ENCODE measurements around the gene HSD17B2.

HSD17B2 gene

DNA sequence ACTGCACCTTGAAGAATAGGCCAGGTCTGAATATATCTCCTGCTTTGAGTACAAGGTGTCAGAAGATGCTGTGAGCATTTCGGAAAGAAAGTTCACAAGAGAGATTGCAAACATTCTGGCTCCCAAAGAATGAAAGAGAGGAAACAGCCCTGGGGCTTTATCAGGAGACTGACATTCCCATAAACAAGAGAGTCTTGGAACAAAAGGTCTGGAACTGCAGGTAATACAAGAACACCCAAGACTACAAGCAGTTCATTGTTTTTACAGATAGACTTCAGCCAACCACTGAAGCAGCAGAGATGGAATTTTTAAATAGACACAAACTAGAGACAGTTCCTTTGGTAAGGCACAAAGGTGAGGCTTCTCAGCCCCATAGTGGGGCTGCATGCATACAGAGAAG is 14.4 kb downstream of the HSD17B2 start:
- DNase-seq (ENCODE audit: low spot score) = no peak

DNA sequence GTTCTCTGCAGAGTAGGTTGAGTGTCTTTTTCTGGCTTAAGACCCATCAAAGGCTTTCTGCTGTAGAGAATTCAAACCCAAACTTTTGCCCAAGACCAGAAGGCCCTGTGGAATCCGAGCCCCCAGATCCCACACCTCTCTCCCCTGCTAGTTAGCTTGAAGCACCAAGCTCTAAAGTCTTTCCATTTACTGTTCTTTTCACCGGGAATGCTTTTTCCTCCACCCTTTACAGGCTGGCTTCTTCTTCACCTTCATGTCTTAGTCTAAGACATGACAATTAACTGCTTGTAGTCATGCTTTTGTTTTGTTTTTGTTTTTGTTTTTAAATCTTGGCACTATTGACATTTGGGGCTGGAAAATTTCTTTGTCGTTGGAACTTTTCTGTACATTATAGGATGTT is 15.5 kb downstream of the HSD17B2 start:
- no peak for DNase-seq (ENCODE audit: low spot score)

DNA sequence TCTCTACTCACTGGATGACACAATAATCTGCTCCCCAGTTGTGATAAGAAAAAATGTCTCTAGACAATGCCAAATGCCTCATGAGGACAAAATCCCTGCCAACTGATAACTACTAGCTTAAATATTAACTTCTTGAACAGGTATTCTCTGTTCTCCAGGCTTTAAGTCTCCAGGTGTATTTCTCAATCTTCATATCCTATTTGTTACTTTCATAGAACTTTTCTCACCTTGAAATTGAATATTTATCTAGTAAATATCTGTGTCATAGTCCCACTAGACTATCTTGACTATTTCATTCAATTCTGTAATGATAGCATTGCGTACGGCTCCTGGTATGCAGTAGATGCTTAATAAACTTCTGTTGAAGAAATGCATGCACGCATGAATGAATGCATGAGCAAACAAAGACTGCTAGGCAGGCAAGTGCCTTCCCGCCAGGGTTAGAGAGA is 15.9 kb downstream of the HSD17B2 start:
- DNase-seq (ENCODE audit: low spot score) = no peak

DNA sequence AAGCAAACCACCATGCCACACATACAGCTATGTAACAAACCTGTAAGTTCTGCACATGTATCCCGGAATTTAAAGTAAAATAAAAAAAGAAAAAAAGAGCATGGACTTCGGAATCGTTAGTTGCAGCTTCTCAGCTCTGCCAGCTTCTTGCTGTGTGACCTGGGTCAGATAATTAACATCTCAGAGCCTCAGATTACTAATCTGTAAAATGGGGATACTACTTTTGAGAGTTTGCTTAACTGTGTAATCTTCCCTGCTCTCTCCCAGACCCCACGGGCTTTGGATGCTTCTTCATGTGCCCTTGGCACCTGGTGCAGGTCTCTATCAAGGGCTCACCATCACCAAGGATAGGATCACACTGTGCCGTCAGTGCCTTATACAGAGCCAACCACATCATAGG is 16.6 kb downstream of the HSD17B2 start:
- DNase-seq (ENCODE audit: low spot score) = no peak

DNA sequence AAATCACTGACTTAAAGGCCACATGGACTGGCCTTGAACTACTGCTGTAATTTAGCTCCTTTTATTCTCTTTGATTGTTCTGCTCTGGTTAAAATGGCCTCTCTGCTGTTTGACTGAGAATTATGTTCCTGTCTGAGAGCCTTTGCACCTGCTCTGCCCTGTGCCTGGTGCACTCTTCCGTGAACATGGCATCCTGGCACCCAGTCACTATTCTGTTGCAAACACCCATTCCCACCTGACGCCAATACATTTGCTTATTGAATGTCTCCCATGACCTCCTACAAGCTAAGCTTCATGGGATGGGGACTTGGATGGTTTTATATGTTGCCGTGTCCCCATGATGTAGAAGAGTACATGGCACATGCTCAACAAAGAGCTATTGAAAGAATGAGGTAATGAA is 20.1 kb downstream of the HSD17B2 start:
- no peak for DNase-seq (ENCODE audit: low spot score)

DNA sequence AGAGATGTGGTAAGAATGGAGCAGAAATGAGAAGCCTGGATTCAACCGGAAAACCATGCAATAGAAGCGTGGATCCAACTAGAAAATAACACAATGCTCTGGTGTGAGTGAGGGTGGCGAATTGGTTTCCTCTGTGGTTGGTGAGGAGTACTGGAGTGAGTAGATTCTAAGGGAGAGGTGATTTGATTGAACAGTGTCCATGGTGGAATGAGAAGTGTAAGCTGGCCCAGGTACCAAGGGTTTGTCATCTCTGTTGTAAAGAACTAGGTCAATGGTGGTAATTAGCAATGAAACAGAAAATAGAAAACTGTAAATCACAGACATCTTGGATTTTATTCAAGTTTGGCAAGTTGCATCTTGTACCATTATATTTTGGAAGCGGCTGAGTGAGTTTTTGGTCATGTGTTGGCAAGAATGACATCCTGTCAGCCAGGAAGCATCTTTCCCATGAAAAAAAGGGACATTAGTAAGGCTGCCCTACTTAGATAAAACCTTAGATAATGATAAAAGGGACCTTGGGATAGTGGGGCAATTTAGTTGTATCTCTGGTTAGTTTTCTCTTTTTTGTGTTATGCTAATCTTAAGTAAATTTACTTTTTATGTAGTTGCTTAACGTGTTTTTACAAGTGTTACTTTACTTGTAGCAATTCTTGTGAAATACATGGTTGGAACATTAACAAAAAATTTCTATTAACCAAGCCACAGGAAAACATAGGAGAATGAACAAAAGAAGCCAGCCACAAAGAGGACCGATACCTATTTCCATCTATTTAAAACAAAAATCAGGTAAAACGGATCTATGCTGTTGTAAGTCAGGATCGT is 20.9 kb downstream of the HSD17B2 start:
- no peak for DNase-seq (ENCODE audit: low spot score)

DNA sequence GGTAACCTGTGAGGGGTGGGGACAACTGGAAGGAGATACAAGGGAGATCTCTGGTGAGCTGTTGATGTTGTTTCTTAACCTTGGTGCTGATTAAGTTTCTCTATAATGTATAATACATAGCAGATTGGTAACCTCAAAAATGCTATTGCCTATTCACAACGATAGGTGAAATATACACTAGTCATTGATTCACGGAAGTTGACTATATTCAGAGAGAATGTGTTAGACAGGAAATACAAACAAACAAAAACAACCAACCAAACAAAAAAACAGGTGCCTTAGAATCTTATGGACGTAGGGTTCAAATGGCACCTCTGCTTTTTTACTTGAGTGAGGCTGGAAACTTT is 21.5 kb downstream of the HSD17B2 start:
- no peak for DNase-seq (ENCODE audit: low spot score)

DNA sequence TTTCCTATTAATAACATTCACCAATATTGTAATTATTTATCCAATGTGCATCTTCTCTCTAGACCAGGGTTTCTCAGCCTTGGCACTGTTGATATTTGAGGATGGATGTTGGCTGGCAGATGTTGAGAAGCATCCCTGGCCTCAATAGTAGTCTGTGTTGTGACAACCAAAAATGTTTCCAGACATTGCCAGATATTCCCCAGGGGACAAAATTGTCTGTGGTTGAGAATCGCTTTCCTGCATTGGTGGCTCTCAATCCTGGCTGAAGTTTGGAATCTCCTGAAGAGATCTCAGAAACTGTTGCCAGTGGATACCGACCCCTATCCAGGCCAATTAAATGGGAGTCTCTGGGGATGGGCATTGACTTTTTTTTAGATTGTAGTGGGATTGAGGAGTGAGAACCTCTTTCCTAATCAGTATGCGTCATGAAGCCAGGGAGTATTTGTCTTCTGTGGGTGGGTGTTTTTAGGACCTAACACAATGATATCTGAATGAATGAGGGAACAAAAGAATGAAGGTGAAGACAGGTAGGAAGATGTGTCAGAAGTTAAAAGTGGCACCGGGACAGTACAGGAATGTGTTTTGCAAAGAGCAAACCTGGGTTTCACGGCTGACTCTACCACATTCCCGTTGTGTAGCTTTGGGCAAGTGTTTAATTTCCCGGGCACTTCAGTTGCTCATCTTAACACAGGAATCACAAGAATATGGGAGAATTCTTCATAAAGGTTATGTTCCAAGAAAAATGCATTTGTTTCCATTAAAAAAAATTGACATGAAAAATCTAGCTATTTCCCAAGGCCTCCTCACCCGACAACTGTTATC is 24.3 kb downstream of the HSD17B2 start:
- no peak for DNase-seq (ENCODE audit: low spot score)

DNA sequence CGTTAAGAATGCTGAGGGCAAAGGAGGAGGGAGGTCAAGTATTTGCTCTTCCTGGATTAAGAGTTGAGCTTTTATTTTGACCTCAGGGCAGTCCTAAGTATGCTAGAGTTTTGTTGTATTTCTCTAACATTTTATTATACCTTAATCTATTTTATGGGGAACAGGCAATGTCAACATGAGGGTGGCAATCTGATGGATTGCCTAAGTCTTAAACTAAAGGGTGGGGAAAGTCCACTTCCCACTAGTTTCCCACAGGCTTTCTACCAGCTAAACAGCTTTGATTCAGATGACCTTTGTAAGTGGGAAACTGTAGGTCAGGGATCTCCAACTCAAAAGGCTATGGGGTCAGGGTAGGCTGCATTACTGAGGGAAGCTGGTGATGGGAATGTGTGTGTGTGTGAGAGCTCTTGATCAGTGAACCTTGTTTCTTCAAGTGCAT is 24.9 kb downstream of the HSD17B2 start:
- DNase-seq (ENCODE audit: low spot score) = no peak

DNA sequence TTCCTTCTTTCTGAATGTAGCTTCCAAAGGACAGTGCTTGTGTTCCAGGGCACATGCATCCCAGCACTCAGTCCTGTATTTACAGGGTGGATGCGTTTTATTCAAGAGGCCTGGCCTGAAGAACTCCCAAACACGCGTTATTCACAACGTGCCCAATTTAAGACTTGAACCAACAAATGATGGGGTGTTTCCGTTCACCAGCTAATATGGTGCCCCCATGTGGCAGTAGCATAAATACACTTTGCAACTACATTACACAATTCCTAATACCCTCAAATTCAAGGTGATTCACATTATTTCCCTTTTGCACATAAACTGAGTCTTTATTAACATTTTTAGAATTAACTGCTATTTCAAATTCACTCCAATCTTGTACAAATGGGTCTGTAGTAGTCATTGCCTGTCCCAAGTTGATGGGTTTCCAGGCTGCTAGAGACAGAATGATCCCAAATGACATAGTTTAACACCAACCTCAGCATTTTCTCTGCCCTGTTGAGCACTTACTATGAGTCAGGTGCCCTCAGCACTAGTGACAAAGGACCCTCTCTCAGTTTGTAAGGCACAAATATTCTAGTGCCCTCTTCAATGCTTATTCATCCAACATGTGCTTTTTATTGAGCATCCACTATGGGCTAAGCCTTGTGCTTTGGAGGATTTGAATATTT is 26.9 kb downstream of the HSD17B2 start:
- DNase-seq (ENCODE audit: low spot score) = peak; percentile 58

DNA sequence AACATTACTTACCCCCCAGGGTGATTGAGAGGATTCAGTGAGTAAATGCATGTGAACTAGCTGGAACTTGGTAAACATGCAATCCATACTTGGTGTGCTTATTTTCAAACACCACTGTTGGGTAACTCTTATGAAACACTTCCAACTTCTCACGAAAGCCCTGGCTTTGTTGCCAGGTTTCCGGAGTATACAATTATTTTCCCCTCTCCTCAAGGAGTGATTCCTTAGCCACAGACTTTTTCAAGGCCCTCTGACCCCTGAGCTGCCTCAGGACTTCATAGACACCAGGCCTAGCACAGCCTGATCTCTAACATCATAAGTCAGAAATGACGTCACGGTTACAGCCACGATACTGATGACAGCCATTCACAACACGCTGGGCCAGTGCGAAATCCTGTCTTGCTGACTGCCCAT is 27.6 kb downstream of the HSD17B2 start:
- no peak for DNase-seq (ENCODE audit: low spot score)

DNA sequence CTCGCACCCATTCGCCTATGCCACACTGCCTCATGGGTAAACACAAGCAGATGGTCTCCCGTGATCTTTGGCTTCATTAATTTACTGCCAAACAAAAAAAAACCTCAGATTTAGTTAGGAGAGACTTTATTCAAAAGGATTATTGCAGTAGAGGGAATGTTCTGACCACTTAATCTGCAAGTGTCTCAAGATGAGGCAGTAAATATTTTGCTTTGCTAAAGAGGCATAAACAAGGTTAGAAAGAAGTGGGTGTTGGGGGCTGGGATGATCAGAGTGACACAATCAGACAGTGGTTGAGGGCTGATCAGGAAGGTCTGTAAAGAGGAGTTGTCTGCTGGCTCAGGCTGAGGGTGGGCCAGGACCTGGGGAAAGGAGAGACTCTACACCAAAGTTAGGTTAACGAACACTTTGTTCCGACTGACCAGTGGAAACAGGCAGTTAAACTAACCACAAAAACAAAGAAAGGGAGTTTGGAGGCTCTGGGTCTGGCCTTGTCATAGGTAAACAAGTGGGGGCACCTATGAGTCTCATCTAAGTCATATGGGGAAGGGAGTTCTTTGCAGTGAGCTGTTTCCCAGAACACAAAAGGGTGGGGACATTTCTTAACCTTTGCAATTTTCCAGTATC is 28.5 kb downstream of the HSD17B2 start:
- no peak for DNase-seq (ENCODE audit: low spot score)

DNA sequence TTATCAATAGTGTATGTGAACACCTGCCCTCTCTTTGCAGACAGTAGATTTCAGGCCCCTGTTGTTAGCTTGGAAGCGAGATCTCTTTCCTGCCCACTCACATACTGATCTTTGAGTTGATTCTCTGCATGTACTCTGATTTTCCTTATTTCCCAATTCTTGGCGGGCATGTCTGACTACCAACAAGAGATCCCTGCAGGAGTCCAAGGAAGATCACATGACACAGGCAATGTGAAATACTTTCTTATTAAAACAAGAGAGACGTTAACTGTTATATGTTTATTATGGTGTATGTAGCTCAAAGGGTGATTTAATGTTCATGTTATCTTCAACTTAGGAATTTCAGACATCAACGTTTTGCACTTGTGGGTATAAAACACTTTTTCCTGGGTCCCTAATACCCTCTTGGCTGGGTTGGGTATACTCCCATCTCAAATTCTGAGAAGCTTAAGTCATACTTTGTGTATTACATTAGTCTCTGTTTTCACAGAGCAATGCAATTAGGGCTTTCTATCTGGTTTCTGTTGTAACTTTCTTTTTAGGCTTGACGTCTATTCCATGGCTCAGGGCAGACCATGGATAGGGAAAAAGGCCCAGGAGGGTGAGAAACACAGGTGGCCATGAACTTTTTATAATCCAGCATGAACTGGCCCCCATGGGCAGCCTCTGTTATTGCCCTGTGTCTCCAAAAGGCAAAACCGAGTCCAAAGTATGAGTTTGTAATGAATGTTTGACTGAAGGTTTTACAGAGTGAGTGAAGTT is 32.2 kb downstream of the HSD17B2 start:
- no peak for DNase-seq (ENCODE audit: low spot score)

DNA sequence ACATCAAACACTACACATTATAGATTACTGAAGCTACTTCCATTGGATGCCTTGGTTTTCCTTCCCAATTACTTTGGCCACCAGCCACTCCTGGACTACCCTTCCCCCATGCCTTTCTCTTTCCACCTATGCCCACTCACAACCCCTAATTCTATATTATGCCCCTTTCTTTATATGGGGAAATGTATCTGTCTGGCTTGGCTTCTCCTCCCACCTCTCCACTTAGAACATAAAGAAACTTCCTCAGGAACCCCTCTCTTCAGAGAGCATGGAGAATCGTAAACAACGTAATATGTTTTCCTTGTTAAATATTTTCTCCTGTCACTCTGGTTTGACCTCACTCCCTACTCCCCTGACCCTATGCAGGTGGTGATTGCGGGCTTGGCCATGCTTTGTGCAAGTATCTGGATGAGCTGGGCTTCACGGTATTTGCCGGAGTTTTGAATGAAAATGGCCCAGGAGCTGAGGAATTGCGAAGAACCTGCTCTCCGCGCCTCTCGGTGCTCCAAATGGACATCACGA is 32.8 kb downstream of the HSD17B2 start:
- no peak for DNase-seq (ENCODE audit: low spot score)

DNA sequence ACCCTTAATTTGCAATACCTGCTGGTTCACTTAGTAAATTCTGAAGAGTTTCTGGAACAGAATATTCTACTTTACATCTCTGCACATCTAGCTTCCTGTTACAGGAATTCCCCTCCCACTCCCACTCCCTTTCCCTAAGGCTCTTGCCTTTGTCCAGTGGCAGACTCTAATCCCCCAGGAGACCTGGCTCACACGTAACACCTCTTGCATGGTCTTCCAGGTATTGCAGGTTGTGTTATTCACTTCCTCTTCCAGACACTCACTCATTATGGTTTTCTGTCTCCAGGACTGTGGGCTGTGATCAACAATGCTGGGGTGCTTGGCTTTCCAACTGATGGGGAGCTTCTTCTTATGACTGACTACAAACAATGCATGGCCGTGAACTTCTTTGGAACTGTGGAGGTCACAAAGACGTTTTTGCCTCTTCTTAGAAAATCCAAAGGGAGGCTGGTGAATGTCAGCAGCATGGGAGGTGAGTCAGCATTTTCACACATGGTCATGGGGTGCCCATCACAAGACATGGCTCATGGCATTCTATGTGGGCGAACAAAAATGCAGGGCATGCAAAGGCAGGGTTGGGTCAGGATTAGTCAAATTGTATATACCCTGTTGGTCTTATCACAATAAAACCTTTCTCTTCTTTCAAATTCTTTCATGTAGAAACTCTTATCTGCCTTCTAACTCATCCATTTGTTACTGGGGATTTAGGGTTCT is 35.8 kb downstream of the HSD17B2 start:
- DNase-seq (ENCODE audit: low spot score) = no peak

DNA sequence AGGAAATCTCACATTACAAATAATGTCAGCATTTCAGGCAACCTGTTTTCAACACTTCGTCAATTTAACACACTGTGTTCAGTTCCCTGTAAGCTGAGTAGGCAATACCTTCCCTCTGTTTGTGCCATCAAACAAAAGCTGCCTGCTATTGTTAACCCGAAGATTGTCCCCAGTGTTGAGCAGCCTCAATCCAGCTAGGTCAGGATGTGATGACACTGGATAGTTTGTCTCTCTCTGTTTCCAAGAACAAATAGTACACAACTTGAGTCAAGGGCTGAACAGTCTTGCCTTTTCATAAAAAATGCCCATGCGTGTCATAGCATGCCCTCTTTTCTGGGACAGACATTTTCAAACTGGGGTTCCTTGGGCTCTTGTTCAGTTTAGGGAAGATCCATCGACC is 36.4 kb downstream of the HSD17B2 start:
- no peak for DNase-seq (ENCODE audit: low spot score)

DNA sequence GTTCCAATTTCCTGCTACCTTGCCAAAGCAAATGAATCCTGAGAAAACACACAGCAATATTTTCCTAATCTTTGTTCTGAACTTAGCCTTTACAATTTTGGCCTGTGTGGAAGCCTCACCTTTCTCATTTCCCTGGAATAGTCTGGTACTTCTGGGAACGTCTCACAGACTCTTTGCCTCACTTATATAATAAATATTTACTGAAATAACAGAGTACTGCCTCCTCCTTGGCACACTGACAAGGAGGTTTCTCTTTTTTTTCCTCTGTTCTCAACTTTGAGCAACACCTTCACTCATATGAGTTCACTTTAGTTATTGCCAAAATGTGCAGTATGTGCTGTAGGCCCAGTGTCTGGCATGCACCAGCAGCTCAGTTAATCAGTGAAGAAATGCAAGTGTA is 37.3 kb downstream of the HSD17B2 start:
- no peak for DNase-seq (ENCODE audit: low spot score)

DNA sequence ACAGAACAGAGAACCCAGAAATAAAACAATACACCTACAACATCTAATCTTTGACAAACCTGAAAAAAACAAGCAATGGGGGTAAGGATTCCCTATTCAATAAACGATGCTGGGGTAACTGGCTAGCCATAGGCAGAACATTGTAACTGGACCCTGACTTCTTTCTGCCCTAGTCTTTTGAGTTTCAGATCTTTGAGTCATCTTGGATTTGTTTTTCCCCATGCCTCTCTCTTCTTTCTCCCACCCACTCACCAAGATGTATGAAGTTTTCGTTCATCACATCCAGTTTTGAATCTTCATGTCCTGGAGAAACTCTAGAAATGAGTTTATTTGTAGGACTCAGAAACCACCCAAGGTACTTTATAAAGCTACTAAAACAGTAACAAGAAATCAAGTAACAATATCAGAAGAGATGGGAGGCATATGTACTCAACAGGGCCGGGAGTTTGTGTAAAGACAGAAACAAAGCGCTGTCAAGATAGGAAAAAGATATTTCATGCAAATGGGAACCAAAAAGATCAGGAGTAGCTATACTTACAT is 39.0 kb downstream of the HSD17B2 start:
- no peak for DNase-seq (ENCODE audit: low spot score)

DNA sequence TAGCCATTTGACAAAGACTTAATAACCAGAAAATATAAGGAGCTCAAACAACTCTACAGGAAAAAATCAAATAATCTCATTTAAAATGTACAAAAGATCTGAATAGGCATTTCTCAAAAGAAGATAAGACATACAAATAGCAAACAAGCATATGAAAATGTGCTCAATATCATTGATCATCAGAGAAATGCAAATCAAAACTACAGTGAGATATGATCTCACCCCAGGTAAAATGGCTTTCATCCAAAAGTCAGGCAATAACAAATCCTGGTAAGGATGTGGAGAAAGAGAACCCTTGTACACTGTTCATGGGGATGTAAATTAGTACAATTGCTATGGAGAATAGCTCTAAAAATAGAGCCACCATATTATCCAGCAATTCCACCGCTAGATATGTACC is 43.1 kb downstream of the HSD17B2 start:
- DNase-seq (ENCODE audit: low spot score) = no peak

DNA sequence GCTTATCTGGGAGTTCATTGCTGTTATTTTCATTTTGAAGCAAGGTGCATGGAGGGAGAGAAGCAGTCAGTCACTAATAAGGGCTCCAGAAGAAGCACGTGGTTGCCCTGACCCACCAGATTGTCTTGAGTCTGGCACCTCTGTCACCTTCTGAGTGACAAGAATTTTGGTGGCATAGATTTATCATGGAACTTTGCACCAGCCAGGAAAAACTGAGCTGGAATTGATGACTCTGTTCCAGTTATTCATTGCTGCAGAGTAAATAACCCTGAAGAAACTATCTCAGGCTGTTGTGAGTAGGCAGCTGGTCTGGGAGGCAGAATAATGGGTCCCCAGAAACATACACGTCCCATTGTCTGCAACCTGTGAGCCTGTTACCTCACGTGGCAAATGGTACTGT is 44.8 kb downstream of the HSD17B2 start:
- no peak for DNase-seq (ENCODE audit: low spot score)
